ENCODE results near the gene PFN1. TPM values are rescaled to one million over a fixed set of nuclear protein-coding genes. Genes with fewer than 3 reads are reported as not detected.

The PFN1 gene
- polyA plus RNA-seq, 1 donor from 2014 or later: 145 TPM

DNA sequence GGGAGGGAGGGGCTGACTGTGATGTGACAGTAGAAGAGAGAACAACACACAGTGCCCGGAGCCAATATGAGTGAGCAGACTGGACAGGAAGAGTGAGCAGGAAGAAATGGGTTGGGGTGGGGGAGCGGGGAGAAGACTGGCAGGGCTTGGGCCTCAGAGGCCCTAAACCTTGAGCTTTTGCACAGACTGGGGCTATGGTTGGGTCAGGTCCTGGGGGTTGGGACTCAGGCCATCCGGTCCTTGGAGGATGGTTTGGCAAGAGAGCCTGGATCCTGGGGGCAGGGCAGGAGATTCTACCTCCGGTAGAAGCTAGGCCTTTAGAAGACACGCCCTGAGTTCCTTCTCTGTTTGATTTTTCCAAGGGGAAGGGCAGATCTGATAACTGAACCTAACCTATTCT, 38.1 kb upstream of the PFN1 start (continued):
- TF ChIP-seq, protein P1, sequence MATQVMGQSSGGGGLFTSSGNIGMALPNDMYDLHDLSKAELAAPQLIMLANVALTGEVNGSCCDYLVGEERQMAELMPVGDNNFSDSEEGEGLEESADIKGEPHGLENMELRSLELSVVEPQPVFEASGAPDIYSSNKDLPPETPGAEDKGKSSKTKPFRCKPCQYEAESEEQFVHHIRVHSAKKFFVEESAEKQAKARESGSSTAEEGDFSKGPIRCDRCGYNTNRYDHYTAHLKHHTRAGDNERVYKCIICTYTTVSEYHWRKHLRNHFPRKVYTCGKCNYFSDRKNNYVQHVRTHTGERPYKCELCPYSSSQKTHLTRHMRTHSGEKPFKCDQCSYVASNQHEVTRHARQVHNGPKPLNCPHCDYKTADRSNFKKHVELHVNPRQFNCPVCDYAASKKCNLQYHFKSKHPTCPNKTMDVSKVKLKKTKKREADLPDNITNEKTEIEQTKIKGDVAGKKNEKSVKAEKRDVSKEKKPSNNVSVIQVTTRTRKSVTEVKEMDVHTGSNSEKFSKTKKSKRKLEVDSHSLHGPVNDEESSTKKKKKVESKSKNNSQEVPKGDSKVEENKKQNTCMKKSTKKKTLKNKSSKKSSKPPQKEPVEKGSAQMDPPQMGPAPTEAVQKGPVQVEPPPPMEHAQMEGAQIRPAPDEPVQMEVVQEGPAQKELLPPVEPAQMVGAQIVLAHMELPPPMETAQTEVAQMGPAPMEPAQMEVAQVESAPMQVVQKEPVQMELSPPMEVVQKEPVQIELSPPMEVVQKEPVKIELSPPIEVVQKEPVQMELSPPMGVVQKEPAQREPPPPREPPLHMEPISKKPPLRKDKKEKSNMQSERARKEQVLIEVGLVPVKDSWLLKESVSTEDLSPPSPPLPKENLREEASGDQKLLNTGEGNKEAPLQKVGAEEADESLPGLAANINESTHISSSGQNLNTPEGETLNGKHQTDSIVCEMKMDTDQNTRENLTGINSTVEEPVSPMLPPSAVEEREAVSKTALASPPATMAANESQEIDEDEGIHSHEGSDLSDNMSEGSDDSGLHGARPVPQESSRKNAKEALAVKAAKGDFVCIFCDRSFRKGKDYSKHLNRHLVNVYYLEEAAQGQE (IDR thresholded peaks at IDR 0.05; ENCODE audit: borderline replicate concordance): no peak
- TF ChIP-seq SMC3 (conservative IDR thresholded peaks at IDR 0.05; ENCODE audit: poor library complexity): no peak

DNA sequence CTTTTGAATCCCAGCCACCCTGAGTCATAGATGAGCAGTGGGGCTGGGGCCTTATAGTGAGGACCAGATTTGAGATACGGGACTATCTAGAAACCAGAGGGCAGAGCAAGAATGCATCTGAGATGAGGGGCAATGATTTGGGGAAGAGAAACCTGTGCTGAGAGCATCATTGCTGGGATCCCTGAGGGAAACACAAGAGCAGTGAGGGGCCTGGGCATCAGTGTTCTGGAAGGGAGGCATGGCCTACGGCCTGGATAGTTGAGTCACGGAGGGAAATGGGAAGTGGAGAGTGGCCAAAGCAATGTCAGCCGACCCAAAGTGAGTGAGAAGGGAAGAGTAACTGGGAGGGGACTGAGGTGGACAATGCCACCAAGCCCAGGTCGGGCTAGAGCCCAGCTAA, 34.0 kb upstream of the PFN1 start:
- TF ChIP-seq EZH2 (IDR thresholded peaks at IDR 0.05; ENCODE audit: borderline replicate concordance, insufficient read depth, low read length, poor library complexity, severe bottlenecking) (no peak), RAD21 (conservative IDR thresholded peaks at IDR 0.05) (no peak), SMC3 (conservative IDR thresholded peaks at IDR 0.05; ENCODE audit: poor library complexity) (no peak), EP300 (conservative IDR thresholded peaks at IDR 0.05; ENCODE audit: poor library complexity, severe bottlenecking) (no peak), CTCF (IDR thresholded peaks at IDR 0.05; ENCODE audit: poor library complexity, severe bottlenecking) (no peak), TAF1 (IDR thresholded peaks at IDR 0.05; ENCODE audit: low read depth) (no peak), POLR2AphosphoS5 (IDR thresholded peaks at IDR 0.05) (no peak), MXI1 (conservative IDR thresholded peaks at IDR 0.05; ENCODE audit: poor library complexity, severe bottlenecking) (no peak)
- TF ChIP-seq, protein P1 (IDR thresholded peaks at IDR 0.05; ENCODE audit: borderline replicate concordance): no peak
- no peak overlapping the region for H2AFZ ChIP-seq (ENCODE audit: low read depth, low read length)

More for the DNA sequence above, 34.0 kb upstream of the PFN1 start:
- no peak overlapping the region for H3K4me2 ChIP-seq (ENCODE audit: low read length)
- no peak overlapping the region for H3K9ac ChIP-seq (ENCODE audit: low read length)
- no peaks in the 10 kb centered on the region for H3F3A ChIP-seq (ENCODE audit: insufficient read depth, low read length, poor library complexity, severe bottlenecking)
- H3K36me3 ChIP-seq (ENCODE audit: insufficient read depth, low read length): no peaks in the 10 kb centered on the region
- no peaks in the 10 kb centered on the region for H4K20me1 ChIP-seq (ENCODE audit: insufficient read depth)
- H3K79me2 ChIP-seq (replicated peaks; ENCODE audit: insufficient read depth, low read length): no peaks in the 10 kb centered on the region
- no peaks in the 10 kb centered on the region for H3K9me3 ChIP-seq (ENCODE audit: low read length)
- no peaks in the 10 kb centered on the region for H3K27me3 ChIP-seq (ENCODE audit: insufficient read depth, low read depth, low read length)
- H3K4me3 ChIP-seq (ENCODE audit: low read length): no peak overlapping the region
- no peak overlapping the region for H3K27ac ChIP-seq (ENCODE audit: low read length)
- no peaks in the 10 kb centered on the region for H3K9me2 ChIP-seq (ENCODE audit: insufficient read depth, low read length)
